ENCODE results near the gene ABTB2. TPM values are rescaled to one million over a fixed set of nuclear protein-coding genes. Genes with fewer than 3 reads are reported as not detected.

Gene ABTB2
- polyA plus RNA-seq, 1 of the 3 experiments (the other 2 are of a cell fraction): 7.8 TPM

GRCh38 chr11:34160049-34160721, 197.6 kb downstream of the ABTB2 start:
- Histone ChIP-seq H3K27ac (ENCODE audit: low read depth in 2 of 2, low read length in 1 of 2) (peak overlapping the region in 1 of 2 experiments; percentile 91; a peak in 2 of 4 replicates), H3K79me2 (ENCODE audit: insufficient read depth) (no peaks in the 10 kb centered on the region), H3K9me3 (no peaks in the 10 kb centered on the region), H3K36me3 (replicated peaks in 1 of 2; ENCODE audit: control insufficient read depth in 1 of 2, insufficient read depth in 2 of 2, low read length in 1 of 2) (peaks cover 0 to 26% of the 10 kb centered on the region in 2 experiments), H3K9me2 (no peaks in the 10 kb centered on the region), H3K4me3 (ENCODE audit: low read depth in 2 of 2, low read length in 1 of 2) (no peak overlapping the region), H3K4me2 (no peak overlapping the region), H3K9ac (no peak overlapping the region), H3K27me3 (ENCODE audit: insufficient read depth) (no peaks in the 10 kb centered on the region), H3K4me1 (ENCODE audit: control insufficient read depth in 1 of 2, insufficient read depth in 2 of 2, low read depth in 1 of 2, low read length in 1 of 2) (peaks cover 0 to 50% of the 10 kb centered on the region in 2 experiments; a peak in 1 of 4 replicates), H2AFZ (ENCODE audit: low read depth) (no peak overlapping the region), H4K20me1 (ENCODE audit: insufficient read depth) (no peaks in the 10 kb centered on the region), H3F3A (replicated peaks; ENCODE audit: insufficient read depth) (no peaks in the 10 kb centered on the region)
- ChIA-PET POLR2A (interaction anchor here (0.6 to 1.7 kb wide), 6 partner anchors 10 to 205 kb away, joined by 3 to 6 read pairs (median 4); partner anchors contain the start of gene NAT10), CTCF (interaction anchor here (1.0 to 9.4 kb wide), 6 partner anchors 10 to 332 kb away, joined by 3 to 51 read pairs (median 4); no protein-coding TSS in a partner anchor)
- WGBS (ENCODE audit: low lambda C conversion rate): 82% methylated on average over 12 of the region's 22 CpGs
- TF ChIP-seq MXI1 (IDR thresholded peaks at IDR 0.05; ENCODE audit: low read depth, low read length) (peak; percentile 32; the same call in 1 of the 2 replicates), EP300 (IDR thresholded peaks at IDR 0.05; ENCODE audit: borderline replicate concordance in 1 of 2, low read depth in 1 of 2, low read length in 1 of 2) (peak in 1 of 2 experiments; percentile 71; a peak in 2 of 4 replicates), GATA2 (CRISPR knock-in tag; IDR thresholded peaks at IDR 0.05) (peak; percentile 63), EZH2phosphoT487 (IDR thresholded peaks at IDR 0.05; ENCODE audit: borderline replicate concordance, low read depth) (no peak)
- peak; percentile 87 for DNase-seq

DNA sequence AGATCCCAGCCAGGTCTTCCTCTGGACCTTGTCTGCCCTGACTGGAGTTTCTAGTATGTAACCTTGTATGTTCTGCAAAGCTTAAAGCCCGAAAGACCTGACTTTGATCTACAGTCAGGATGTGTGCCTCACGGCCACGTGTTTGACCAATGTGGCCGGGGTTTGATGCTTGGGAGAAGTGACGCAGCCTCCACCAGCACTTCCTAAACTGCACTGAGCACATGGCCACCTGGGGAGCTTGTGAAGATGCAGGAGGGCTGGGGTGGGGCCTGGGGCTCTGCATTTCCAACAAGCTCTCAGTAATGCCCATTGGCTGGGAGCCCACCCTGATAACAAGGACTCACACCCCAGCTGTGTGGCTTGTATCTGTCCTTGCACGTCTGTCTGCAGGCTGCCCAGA, 199.1 kb downstream of the ABTB2 start:
- H2AFZ ChIP-seq (ENCODE audit: low read depth): no peak overlapping the region
- peaks cover 0 to 33% of the 10 kb centered on the region in 2 experiments for H3K36me3 ChIP-seq (replicated peaks in 1 of 2; ENCODE audit: control insufficient read depth in 1 of 2, insufficient read depth in 2 of 2, low read length in 1 of 2)
- ChIA-PET CTCF (interaction anchor here (0.5 to 9.4 kb wide), 8 partner anchors 8 to 202 kb away, joined by 3 to 51 read pairs (median 4); partner anchors contain the start of gene ABTB2), POLR2A (no interaction called here)
- TF ChIP-seq MEF2A (IDR thresholded peaks at IDR 0.05; ENCODE audit: borderline replicate concordance, low read depth) (no peak), SMC3 (IDR thresholded peaks at IDR 0.05; ENCODE audit: low read depth, low read length) (no peak), CTCF (IDR thresholded peaks at IDR 0.05) (no peak), ELF1 (IDR thresholded peaks at IDR 0.05) (no peak), GATA2 (CRISPR knock-in tag; IDR thresholded peaks at IDR 0.05) (no peak), CHD2 (IDR thresholded peaks at IDR 0.05; ENCODE audit: low read length, partially characterized antibody) (no peak), YY1 (IDR thresholded peaks at IDR 0.05; ENCODE audit: low read depth) (no peak), MXI1 (IDR thresholded peaks at IDR 0.05; ENCODE audit: low read depth, low read length) (no peak), RAD21 (IDR thresholded peaks at IDR 0.05; ENCODE audit: low read length) (no peak), FOXJ3 (CRISPR knock-in tag; IDR thresholded peaks at IDR 0.05) (no peak), GABPA (IDR thresholded peaks at IDR 0.05; ENCODE audit: low read depth) (no peak), POLR2AphosphoS5 (IDR thresholded peaks at IDR 0.05; ENCODE audit: low read depth, low read length) (no peak), JUND (IDR thresholded peaks at IDR 0.05) (no peak), TCF12 (IDR thresholded peaks at IDR 0.05) (no peak)
- TF ChIP-seq, protein P1, sequence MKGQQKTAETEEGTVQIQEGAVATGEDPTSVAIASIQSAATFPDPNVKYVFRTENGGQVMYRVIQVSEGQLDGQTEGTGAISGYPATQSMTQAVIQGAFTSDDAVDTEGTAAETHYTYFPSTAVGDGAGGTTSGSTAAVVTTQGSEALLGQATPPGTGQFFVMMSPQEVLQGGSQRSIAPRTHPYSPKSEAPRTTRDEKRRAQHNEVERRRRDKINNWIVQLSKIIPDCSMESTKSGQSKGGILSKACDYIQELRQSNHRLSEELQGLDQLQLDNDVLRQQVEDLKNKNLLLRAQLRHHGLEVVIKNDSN (IDR thresholded peaks at IDR 0.05; ENCODE audit: borderline replicate concordance, low read depth): no peak
- TF ChIP-seq, protein P2, sequence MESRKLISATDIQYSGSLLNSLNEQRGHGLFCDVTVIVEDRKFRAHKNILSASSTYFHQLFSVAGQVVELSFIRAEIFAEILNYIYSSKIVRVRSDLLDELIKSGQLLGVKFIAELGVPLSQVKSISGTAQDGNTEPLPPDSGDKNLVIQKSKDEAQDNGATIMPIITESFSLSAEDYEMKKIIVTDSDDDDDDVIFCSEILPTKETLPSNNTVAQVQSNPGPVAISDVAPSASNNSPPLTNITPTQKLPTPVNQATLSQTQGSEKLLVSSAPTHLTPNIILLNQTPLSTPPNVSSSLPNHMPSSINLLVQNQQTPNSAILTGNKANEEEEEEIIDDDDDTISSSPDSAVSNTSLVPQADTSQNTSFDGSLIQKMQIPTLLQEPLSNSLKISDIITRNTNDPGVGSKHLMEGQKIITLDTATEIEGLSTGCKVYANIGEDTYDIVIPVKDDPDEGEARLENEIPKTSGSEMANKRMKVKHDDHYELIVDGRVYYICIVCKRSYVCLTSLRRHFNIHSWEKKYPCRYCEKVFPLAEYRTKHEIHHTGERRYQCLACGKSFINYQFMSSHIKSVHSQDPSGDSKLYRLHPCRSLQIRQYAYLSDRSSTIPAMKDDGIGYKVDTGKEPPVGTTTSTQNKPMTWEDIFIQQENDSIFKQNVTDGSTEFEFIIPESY (IDR thresholded peaks at IDR 0.05; ENCODE audit: borderline replicate concordance, low read depth): no peak
- H3K27me3 ChIP-seq (ENCODE audit: insufficient read depth): no peaks in the 10 kb centered on the region
- H4K20me1 ChIP-seq (ENCODE audit: insufficient read depth): no peaks in the 10 kb centered on the region
- WGBS (ENCODE audit: low lambda C conversion rate): 100% methylated on average over 3 of the region's 6 CpGs
- H3K4me3 ChIP-seq (ENCODE audit: low read depth in 2 of 2, low read length in 1 of 2): no peak overlapping the region
- no peaks in the 10 kb centered on the region for H3K9me3 ChIP-seq
- H3F3A ChIP-seq (replicated peaks; ENCODE audit: insufficient read depth): no peaks in the 10 kb centered on the region
- H3K9me2 ChIP-seq: no peaks in the 10 kb centered on the region
- no peaks in the 10 kb centered on the region for H3K79me2 ChIP-seq (ENCODE audit: insufficient read depth)
- no peak overlapping the region for H3K4me2 ChIP-seq
- DNase-seq: no peak
- H3K9ac ChIP-seq: no peak overlapping the region
- H3K4me1 ChIP-seq (ENCODE audit: control insufficient read depth in 1 of 2, insufficient read depth in 2 of 2, low read depth in 1 of 2, low read length in 1 of 2): peaks cover 0 to 50% of the 10 kb centered on the region in 2 experiments; a peak in 1 of 4 replicates
- H3K27ac ChIP-seq (ENCODE audit: low read depth in 2 of 2, low read length in 1 of 2): peak overlapping the region in 1 of 2 experiments; percentile 91; a peak in 1 of 4 replicates

Measured in SK-N-SH (cell line).